Natural killer cell (primary cell): ENCODE measurements around the gene PPIP5K2. TPM values are rescaled to one million over a fixed set of nuclear protein-coding genes. Genes with fewer than 3 reads are reported as not detected.

ENCODE experiments used
- ATAC-seq, 3 donors: fragments of 150-1000 bp in 2 of 3; fragments of 200-7000 bp in 1 of 3; cut with Tn5 transposase; 1 replicate in 1 of 3; 2 replicates in 2 of 3; pipeline ENCODE4 v1.10.0; 2021; ENCODE audit warnings: mild to moderate bottlenecking in 2 of 3, moderate library complexity in 2 of 3
- DNase-seq, 2 donors: peaks; one replicate each; pipeline versions ENCODE4 v3.0.0 to v3.0.0-alpha.2; 2013 to 2021; ENCODE audit warnings: mixed read lengths in 1 of 2
- H3K27ac ChIP-seq: one replicate; pipeline ENCODE4 v1.5.1; 2013; ENCODE audit warnings: mild to moderate bottlenecking, low read length
- H3K27me3 ChIP-seq: one replicate; pipeline ENCODE4 v1.6.1; 2013; ENCODE audit warnings: low read length; ENCODE audit not compliant: control insufficient read depth, insufficient read depth
- H3K36me3 ChIP-seq: one replicate; pipeline ENCODE4 v1.6.1; 2013; ENCODE audit warnings: low read length; ENCODE audit not compliant: control insufficient read depth, insufficient read depth
- H3K4me1 ChIP-seq: one replicate; pipeline ENCODE4 v1.6.1; 2013; ENCODE audit warnings: low read length; ENCODE audit not compliant: control insufficient read depth, insufficient read depth
- H3K4me3 ChIP-seq: one replicate; pipeline ENCODE4 v1.5.1; 2013; ENCODE audit warnings: low read length
- H3K9me3 ChIP-seq: one replicate; pipeline ENCODE4 v1.6.1; 2013; ENCODE audit warnings: low read length; ENCODE audit not compliant: control insufficient read depth, insufficient read depth
- H3K27ac Mint-ChIP-seq, 2 donors: one replicate each; pipeline ENCODE4 v1.8.0; 2022; ENCODE audit warnings: mild to moderate bottlenecking in 2 of 2, mixed read lengths in 2 of 2, moderate library complexity in 1 of 2
- H3K27me3 Mint-ChIP-seq, 2 donors: one replicate each; pipeline ENCODE4 v1.8.0; 2022; ENCODE audit warnings: low read depth in 2 of 2, mixed read lengths in 2 of 2
- H3K36me3 Mint-ChIP-seq: one replicate; pipeline ENCODE4 v1.8.0; 2022; ENCODE audit warnings: mixed read lengths
- H3K4me1 Mint-ChIP-seq, 2 donors: one replicate each; pipeline ENCODE4 v1.8.0; 2022; ENCODE audit warnings: mixed read lengths in 2 of 2
- H3K4me3 Mint-ChIP-seq: one replicate; pipeline ENCODE4 v1.8.0; 2022; ENCODE audit warnings: mild to moderate bottlenecking, moderate library complexity, mixed read lengths
- H3K9me3 Mint-ChIP-seq, 2 donors: one replicate each; pipeline ENCODE4 v1.8.0; 2022; ENCODE audit warnings: mixed read lengths in 2 of 2
- CTCF ChIP-seq: fragments of 200-600 bp; IDR thresholded peaks from one replicate; pipeline ENCODE4 v1.8.0; 2022; ENCODE audit warnings: antibody characterized with exemption
- WGBS: methylation state at CpG from one replicate; pipeline ENCODE4 v1.1.7; 2013; ENCODE audit warnings: missing lambda C conversion rate; ENCODE audit not compliant: insufficient coverage; 5-methylcytosine and 5-hydroxymethylcytosine counted together
- intact Hi-C: fragments of 100-400 bp; cut with micrococcal nuclease; formaldehyde crosslinking; loops from one replicate; pipeline ENCODE4 v1.14.2; 2022
- total RNA-seq, 4 donors: library from RNA; stranded (reverse); fragments of 120-200 nt in 1 of 4; gene quantifications; one replicate each; pipeline versions ENCODE4 v1.2.3 to v1.2.4, GENCODE V29; 2013 to 2022

PPIP5K2 gene
- total RNA-seq, 3 donors from 2014 or later (not counting 1 experiment from before 2014, with no cell fraction given) = 71.4 to 85.3 (median 72.8) TPM

- no peaks in the 10 kb centered on the region for H3K27me3 ChIP-seq
- H3K27ac ChIP-seq = no peak overlapping the region
- Mint-ChIP-seq H3K4me1 (peaks cover 12% of the 10 kb centered on the region in 2 donors), H3K4me3 (no peak overlapping the region), H3K27ac (peak overlapping the region; percentile 20 to 37), H3K36me3 (no peaks in the 10 kb centered on the region), H3K27me3 (no peaks in the 10 kb centered on the region), H3K9me3 (no peaks in the 10 kb centered on the region)
- no peak for DNase-seq
- WGBS = no CpG with 5 or more reads among the region's 2 CpGs
- peaks cover 19% of the 10 kb centered on the region for H3K36me3 ChIP-seq
- no peak for ATAC-seq
- no peaks in the 10 kb centered on the region for H3K4me1 ChIP-seq
- no peak for TF ChIP-seq CTCF
- H3K4me3 ChIP-seq = no peak overlapping the region
- intact Hi-C loops = loop anchor here (10.0 kb wide), 1 partner anchor 68 kb away; no protein-coding TSS in a partner anchor
- H3K9me3 ChIP-seq = no peaks in the 10 kb centered on the region
These were observed 13.1 kb downstream of the PPIP5K2 start for GRCh38 chr5:103133231-103133630.

- Mint-ChIP-seq H3K36me3 (peaks cover 10% of the 10 kb centered on the region), H3K4me1 (peaks cover 12 to 17% of the 10 kb centered on the region in 2 donors), H3K4me3 (no peak overlapping the region), H3K27ac (no peak overlapping the region), H3K9me3 (no peaks in the 10 kb centered on the region), H3K27me3 (no peaks in the 10 kb centered on the region)
- H3K4me1 ChIP-seq = no peaks in the 10 kb centered on the region
- DNase-seq (no peak), ATAC-seq (no peak)
- intact Hi-C loops = loop anchor here (10.0 kb wide), 1 partner anchor 71 kb away; no protein-coding TSS in a partner anchor
- peaks cover 29% of the 10 kb centered on the region for H3K36me3 ChIP-seq
- no peak overlapping the region for H3K27ac ChIP-seq
- no peaks in the 10 kb centered on the region for H3K9me3 ChIP-seq
- H3K4me3 ChIP-seq = no peak overlapping the region
- WGBS = 100% methylated on average over 1 of the region's 1 CpG
- no peaks in the 10 kb centered on the region for H3K27me3 ChIP-seq
- TF ChIP-seq CTCF = no peak
These were observed 15.4 kb downstream of the PPIP5K2 start for GRCh38 chr5:103135461-103135860.

- no peak for TF ChIP-seq CTCF
- Histone ChIP-seq H3K36me3 (peaks cover 28% of the 10 kb centered on the region), H3K9me3 (no peaks in the 10 kb centered on the region), H3K27ac (no peak overlapping the region), H3K27me3 (no peaks in the 10 kb centered on the region), H3K4me1 (no peaks in the 10 kb centered on the region), H3K4me3 (no peak overlapping the region)
- Mint-ChIP-seq H3K27ac (no peak overlapping the region), H3K9me3 (no peaks in the 10 kb centered on the region), H3K4me1 (peaks cover under 1 to 5% of the 10 kb centered on the region in 2 donors), H3K4me3 (no peak overlapping the region), H3K36me3 (peaks cover 10% of the 10 kb centered on the region), H3K27me3 (no peaks in the 10 kb centered on the region)
- DNase-seq (no peak), ATAC-seq (no peak)
- no CpG with 5 or more reads among the region's 3 CpGs for WGBS
- intact Hi-C loops = loop anchor here (10.0 kb wide), 1 partner anchor 73 kb away; no protein-coding TSS in a partner anchor
These were observed 18.1 kb downstream of the PPIP5K2 start for GRCh38 chr5:103138202-103138690.
